Activated naive CD8-positive, alpha-beta T cell (primary cell): ENCODE results near the gene ZNHIT3.

Experiments
- H3K27ac Mint-ChIP-seq: one replicate; pipeline ENCODE4 v1.8.0; 2021; ENCODE audit warnings: mixed read lengths
- H3K27me3 Mint-ChIP-seq: one replicate; pipeline ENCODE4 v1.8.0; 2021; ENCODE audit warnings: mixed read lengths
- H3K36me3 Mint-ChIP-seq: one replicate; pipeline ENCODE4 v1.8.0; 2021; ENCODE audit warnings: mixed read lengths
- H3K4me1 Mint-ChIP-seq: one replicate; pipeline ENCODE4 v1.8.0; 2021; ENCODE audit warnings: low read depth, mixed read lengths
- H3K4me3 Mint-ChIP-seq: one replicate; pipeline ENCODE4 v1.8.0; 2021; ENCODE audit warnings: mild to moderate bottlenecking, mixed read lengths
- H3K9me3 Mint-ChIP-seq: one replicate; pipeline ENCODE4 v1.8.0; 2021; ENCODE audit warnings: low read depth, mixed read lengths

Gene ZNHIT3

GRCh38 chr17:36544307-36545076 lies 58.0 kb downstream of the ZNHIT3 start, which contains the start of gene GGNBP2:
TSS of gene GGNBP2 (plus strand) at chr17:36544919. CDS start at chr17:36545725, 806 bp downstream.
- Mint-ChIP-seq H3K27ac (peak within 1 kb of the TSS; percentile 97), H3K27me3 (no peaks in the 10 kb centered on the region), H3K4me3 (peak within 1 kb of the TSS; percentile 96), H3K36me3 (peaks cover 3% of the 10 kb centered on the region), H3K4me1 (peaks cover 35% of the 10 kb centered on the region), H3K9me3 (no peaks in the 10 kb centered on the region)

- Mint-ChIP-seq H3K36me3 (peaks cover 3% of the 10 kb centered on the region), H3K4me1 (peaks cover 39% of the 10 kb centered on the region), H3K4me3 (peak overlapping the region; percentile 96)
These were observed 58.6 kb downstream of the ZNHIT3 start for GRCh38 chr17:36545077-36545464.

More at GRCh38 chr17:36545077-36545464, 58.6 kb downstream of the ZNHIT3 start:
- Mint-ChIP-seq H3K27me3 (no peaks in the 10 kb centered on the region), H3K27ac (peak overlapping the region; percentile 97), H3K9me3 (no peaks in the 10 kb centered on the region)
